IPS-18c (cell line): ENCODE data around the gene PCED1B.
"Not testable (repeated sequence)": the region's sequence is repeated elsewhere in the genome, so short reads cannot be mapped to it uniquely, and the experiment has no call there.

Source experiments
- H3K4me3 ChIP-seq: 2 replicates; pipeline ENCODE4 v1.7.0; 2013; ENCODE audit warnings: low read depth, mild to moderate bottlenecking, low read length, moderate library complexity; ENCODE audit not compliant: insufficient read depth
- H3K9me3 ChIP-seq: one replicate; pipeline ENCODE4 v1.6.1; 2013; ENCODE audit warnings: mild to moderate bottlenecking, low read length, moderate library complexity; ENCODE audit not compliant: control insufficient read depth, insufficient read depth

PCED1B gene

GRCh38 chr12:47058640-47059039 lies 20.8 kb upstream of the PCED1B start:
- H3K4me3 ChIP-seq, H3K9me3 ChIP-seq: not testable (repeated sequence)

DNA sequence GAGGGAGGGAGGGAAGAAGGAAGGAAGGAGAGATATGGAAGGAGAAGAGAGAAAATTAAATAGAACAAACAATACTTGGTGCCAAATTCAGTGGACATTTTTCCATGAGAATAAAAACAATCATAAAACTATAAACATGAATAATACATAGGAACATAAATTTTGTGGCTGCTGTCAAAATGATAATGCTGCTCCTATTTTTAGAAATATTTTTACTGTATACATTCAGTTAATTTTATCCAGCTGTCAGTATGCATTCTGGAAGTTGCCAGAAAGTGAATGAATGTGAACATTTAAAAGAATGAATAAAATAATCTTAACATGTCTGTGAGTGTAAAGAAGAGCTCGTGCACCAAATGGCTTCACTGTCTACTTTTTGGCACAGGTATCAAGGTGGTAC lies 13.9 kb upstream of the PCED1B start:
- no peaks in the 10 kb centered on the region for H3K9me3 ChIP-seq
- no peak overlapping the region for H3K4me3 ChIP-seq

DNA sequence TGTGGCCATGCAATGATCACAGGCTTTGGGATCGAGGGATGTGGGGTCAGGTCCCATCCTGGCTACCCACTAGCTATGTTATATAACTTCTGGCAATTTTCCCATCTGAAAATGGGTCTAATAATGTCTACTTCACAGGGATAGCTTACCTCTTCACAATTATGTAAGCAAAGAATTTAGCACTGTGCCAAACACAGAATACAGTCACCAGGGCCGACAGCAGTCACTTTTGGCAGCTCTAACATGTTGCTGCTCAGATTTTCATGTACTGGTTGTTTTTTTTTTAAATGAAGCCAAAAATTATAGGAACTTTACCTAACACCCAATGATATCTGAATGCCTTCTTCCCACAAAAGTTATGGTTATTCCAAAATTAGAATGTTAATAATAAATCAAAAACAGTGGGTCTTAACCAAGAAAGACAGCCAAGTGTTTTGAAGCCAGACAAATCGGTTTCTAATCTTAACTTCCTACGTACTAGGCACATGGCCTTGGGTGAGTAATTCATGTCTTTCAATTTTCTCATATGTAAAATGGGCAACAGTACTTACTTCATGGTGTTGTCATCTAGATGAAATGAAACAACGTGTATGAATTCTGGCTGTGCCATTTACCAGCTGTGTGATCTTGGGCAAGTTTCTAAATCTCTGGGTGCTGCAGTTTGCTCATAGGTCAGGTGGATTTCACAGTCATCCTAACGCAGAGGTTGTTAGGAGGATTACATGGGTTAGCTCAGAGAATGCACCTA lies 13.0 kb upstream of the PCED1B start:
- H3K4me3 ChIP-seq = no peak overlapping the region

DNA sequence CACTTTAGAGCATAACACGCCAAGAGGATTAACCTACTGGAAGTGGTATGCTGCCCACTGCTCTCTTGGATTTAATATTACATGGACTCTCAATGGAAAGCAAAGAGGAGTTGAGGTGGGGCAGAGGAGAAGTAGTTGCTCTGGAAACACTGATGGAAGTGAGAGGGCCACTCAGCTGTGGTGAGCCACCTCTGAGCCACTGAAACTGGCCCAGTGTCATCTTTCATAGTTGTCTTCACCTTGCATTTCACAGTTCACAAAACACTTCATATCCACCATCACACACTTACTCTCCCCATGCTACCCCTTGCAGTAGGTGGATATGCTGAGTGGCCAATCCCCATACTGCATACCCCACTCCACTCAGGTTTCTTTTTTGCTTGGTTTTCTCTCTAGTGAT lies 12.2 kb upstream of the PCED1B start:
- H3K4me3 ChIP-seq = no peak overlapping the region
- H3K9me3 ChIP-seq = no peaks in the 10 kb centered on the region

More for the DNA sequence above, 13.0 kb upstream of the PCED1B start:
- H3K9me3 ChIP-seq = no peaks in the 10 kb centered on the region

DNA sequence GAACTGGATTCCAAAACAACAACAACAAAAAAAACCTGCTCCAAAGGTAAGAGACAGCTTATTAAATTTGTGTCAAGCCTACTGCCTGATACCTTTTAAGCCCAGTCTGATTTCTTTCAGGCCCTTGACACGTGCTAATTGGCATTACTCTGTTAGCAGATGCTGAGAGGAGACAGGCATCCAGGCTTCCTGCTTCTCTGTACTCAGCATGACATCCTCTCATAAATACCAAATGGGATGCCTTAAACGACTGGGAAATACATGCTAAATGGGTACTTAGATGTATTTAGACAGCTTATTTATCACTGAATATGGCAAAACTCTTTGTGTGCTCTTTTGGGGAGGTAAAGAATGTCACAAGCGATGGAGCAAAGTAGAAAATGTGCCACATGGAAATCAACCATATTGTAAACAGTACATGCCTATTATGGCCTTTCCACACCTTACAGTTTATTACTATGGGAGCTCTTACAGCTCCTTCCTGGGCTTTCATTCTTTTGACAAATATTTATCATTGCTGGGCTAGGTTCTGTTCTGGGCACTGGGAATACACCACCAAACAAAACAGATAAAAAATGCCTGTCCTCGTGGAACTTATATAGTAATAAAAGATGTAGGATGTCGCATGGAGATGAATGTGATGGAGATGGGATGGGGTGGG lies 11.5 kb upstream of the PCED1B start:
- Histone ChIP-seq H3K4me3 (no peak overlapping the region), H3K9me3 (no peaks in the 10 kb centered on the region)

- Histone ChIP-seq H3K9me3 (no peaks in the 10 kb centered on the region), H3K4me3 (no peak overlapping the region)
Observed at GRCh38 chr12:47068539-47068938, 10.9 kb upstream of the PCED1B start.

- Histone ChIP-seq H3K4me3 (no peak overlapping the region), H3K9me3 (no peaks in the 10 kb centered on the region)
Observed at GRCh38 chr12:47070310-47070709, 9.1 kb upstream of the PCED1B start.

GRCh38 chr12:47071241-47071852 lies 8.1 kb upstream of the PCED1B start:
- Histone ChIP-seq H3K9me3 (no peaks in the 10 kb centered on the region), H3K4me3 (no peak overlapping the region)

- no peak overlapping the region for H3K4me3 ChIP-seq
- no peaks in the 10 kb centered on the region for H3K9me3 ChIP-seq
Observed at GRCh38 chr12:47073951-47074350, 5.5 kb upstream of the PCED1B start.

GRCh38 chr12:47074757-47075156 lies 4.7 kb upstream of the PCED1B start:
- H3K9me3 ChIP-seq = no peaks in the 10 kb centered on the region
- H3K4me3 ChIP-seq = no peak overlapping the region

- Histone ChIP-seq H3K4me3 (no peak overlapping the region), H3K9me3 (no peaks in the 10 kb centered on the region)
Observed at GRCh38 chr12:47075192-47076084, 4.0 kb upstream of the PCED1B start.

DNA sequence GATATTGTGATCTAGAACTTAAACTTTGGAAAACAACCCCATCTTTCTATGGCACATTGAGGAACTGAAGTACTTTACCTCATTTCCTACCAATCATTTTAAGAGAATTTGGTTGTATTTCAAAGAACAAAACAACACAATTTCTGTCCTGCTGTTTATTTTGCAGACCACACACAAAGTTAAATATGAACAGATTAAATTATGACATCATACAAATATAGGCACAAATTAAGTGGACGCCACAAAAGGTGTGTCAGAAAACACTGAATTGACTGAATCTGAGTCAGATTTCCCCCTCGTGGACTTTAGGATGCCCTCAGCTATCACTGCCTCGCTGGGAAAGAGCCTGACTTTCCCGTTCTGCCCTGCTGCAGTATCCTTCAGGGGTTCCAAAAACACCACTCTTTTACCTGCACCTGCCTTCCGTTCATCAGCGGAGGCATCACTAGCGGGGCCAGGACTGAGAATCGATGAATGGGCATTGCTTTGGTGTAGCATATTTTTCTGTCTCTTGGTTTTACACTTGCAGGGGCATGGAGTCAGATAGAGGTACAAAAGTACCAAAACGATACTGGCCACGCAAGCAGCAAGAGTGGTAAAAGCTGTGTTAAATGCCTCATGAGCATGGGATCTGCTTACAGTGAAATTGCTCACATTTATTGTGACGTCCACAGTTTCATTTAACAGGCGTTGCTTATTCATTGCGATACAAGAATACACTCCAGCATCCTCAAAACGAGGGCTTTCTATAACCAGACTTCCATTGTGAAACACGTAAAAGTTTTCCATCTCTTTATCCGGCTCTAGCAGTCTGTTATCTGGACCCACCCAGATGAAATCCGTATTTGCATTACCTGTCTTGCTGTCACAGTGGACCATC lies 2.0 kb upstream of the PCED1B start:
- no peaks in the 10 kb centered on the region for H3K9me3 ChIP-seq
- H3K4me3 ChIP-seq = no peak overlapping the region

GRCh38 chr12:47078086-47078395 lies 1.4 kb upstream of the PCED1B start:
- H3K9me3 ChIP-seq = no peaks in the 10 kb centered on the region
- no peak overlapping the region for H3K4me3 ChIP-seq

GRCh38 chr12:47078733-47079467 lies 521 bp upstream of the PCED1B start:
- Histone ChIP-seq H3K9me3 (no peaks in the 10 kb centered on the region), H3K4me3 (peak overlapping the region; percentile 83)

GRCh38 chr12:47079981-47080724 lies 732 bp downstream of the PCED1B start:
- Histone ChIP-seq H3K9me3 (no peaks in the 10 kb centered on the region), H3K4me3 (peak overlapping the region; percentile 83)
